HFFc6 (cell line): ENCODE data around the gene YLPM1. TPM values are rescaled to one million over a fixed set of nuclear protein-coding genes. Genes with fewer than 3 reads are reported as not detected.
A peak's percentile ranks its signal among the peaks of the same experiment; 100 is the strongest.

Experiments used
- DNase-seq: peaks from one replicate; pipeline ENCODE4 v3.0.0-alpha.2; 2018
- H3K27ac Mint-ChIP-seq: 2 replicates; pipeline ENCODE4 v1.8.0; 2020; ENCODE audit warnings: mild to moderate bottlenecking, mixed read lengths
- H3K27me3 Mint-ChIP-seq: 2 replicates; pipeline ENCODE4 v1.8.0; 2021; ENCODE audit warnings: mild to moderate bottlenecking, moderate library complexity, mixed read lengths; ENCODE audit not compliant: insufficient read depth
- H3K36me3 Mint-ChIP-seq: 2 replicates; pipeline ENCODE4 v1.8.0; 2021; ENCODE audit warnings: low read depth, mixed read lengths
- H3K4me1 Mint-ChIP-seq: 2 replicates; pipeline ENCODE4 v1.8.0; 2020; ENCODE audit warnings: low read depth, mixed read lengths
- H3K4me3 Mint-ChIP-seq: 2 replicates; pipeline ENCODE4 v1.8.0; 2020; ENCODE audit warnings: mild to moderate bottlenecking, moderate library complexity, mixed read lengths
- H3K9me3 Mint-ChIP-seq: 2 replicates; pipeline ENCODE4 v1.8.0; 2020; ENCODE audit warnings: mild to moderate bottlenecking, mixed read lengths
- total RNA-seq, 6 experiments: library from RNA; stranded (reverse); fragmentation: NEBNext Ultra II Directional; extraction: Animal tissue kit (Norgen Biotek cat#: 25700); gene quantifications; 2 replicates in 1 of 6; 3 replicates in 5 of 6; pipeline ENCODE4 v1.2.3, GENCODE V29; 2021
- TF ChIP-seq, protein P1 (sequence below): fragments of 200-600 bp; sonication (generic); IDR thresholded peaks from 2 replicates; pipeline ENCODE4 v1.5.0; 2021; ENCODE audit warnings: antibody characterized with exemption, mild to moderate bottlenecking

Gene YLPM1
- total RNA-seq, 6 experiments from 2014 or later, result 46.0 to 50.8 (median 48.6) TPM

- Mint-ChIP-seq H3K9me3 (no peaks in the 10 kb centered on the region; the same call in 1 of the 2 replicates), H3K4me3 (peak overlapping the region; percentile 67), H3K36me3 (peaks cover 26% of the 10 kb centered on the region), H3K27me3 (peaks cover 3% of the 10 kb centered on the region; the same call in 1 of the 2 replicates), H3K4me1 (peaks cover 41% of the 10 kb centered on the region), H3K27ac (peak overlapping the region; percentile 57)
- TF ChIP-seq, protein P1, sequence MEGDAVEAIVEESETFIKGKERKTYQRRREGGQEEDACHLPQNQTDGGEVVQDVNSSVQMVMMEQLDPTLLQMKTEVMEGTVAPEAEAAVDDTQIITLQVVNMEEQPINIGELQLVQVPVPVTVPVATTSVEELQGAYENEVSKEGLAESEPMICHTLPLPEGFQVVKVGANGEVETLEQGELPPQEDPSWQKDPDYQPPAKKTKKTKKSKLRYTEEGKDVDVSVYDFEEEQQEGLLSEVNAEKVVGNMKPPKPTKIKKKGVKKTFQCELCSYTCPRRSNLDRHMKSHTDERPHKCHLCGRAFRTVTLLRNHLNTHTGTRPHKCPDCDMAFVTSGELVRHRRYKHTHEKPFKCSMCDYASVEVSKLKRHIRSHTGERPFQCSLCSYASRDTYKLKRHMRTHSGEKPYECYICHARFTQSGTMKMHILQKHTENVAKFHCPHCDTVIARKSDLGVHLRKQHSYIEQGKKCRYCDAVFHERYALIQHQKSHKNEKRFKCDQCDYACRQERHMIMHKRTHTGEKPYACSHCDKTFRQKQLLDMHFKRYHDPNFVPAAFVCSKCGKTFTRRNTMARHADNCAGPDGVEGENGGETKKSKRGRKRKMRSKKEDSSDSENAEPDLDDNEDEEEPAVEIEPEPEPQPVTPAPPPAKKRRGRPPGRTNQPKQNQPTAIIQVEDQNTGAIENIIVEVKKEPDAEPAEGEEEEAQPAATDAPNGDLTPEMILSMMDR, result peak; percentile 72
- DNase-seq, result peak; percentile 11
Measured at GRCh38 chr14:74793506-74794155, 30.5 kb downstream of the YLPM1 start.

- Mint-ChIP-seq H3K4me1 (peaks cover 43% of the 10 kb centered on the region), H3K9me3 (no peaks in the 10 kb centered on the region; the same call in 1 of the 2 replicates), H3K27me3 (peaks cover 3% of the 10 kb centered on the region; the same call in 1 of the 2 replicates), H3K27ac (no peak overlapping the region; the same call in 1 of the 2 replicates), H3K4me3 (no peak overlapping the region), H3K36me3 (peaks cover 32% of the 10 kb centered on the region)
- no peak for DNase-seq
- TF ChIP-seq, protein P1, result no peak
Measured at GRCh38 chr14:74794947-74795346, 31.8 kb downstream of the YLPM1 start.

GRCh38 chr14:74799765-74800164, 36.6 kb downstream of the YLPM1 start:
- H3K4me1 Mint-ChIP-seq, result peaks cover 11% of the 10 kb centered on the region
- H3K36me3 Mint-ChIP-seq, result peaks cover 22% of the 10 kb centered on the region
- peaks cover 3% of the 10 kb centered on the region; the same call in 1 of the 2 replicates for H3K27me3 Mint-ChIP-seq
- no peaks in the 10 kb centered on the region for H3K9me3 Mint-ChIP-seq
- no peak overlapping the region for H3K27ac Mint-ChIP-seq
- no peak overlapping the region for H3K4me3 Mint-ChIP-seq
- TF ChIP-seq, protein P1, result no peak
- no peak for DNase-seq

GRCh38 chr14:74800780-74801179, 37.7 kb downstream of the YLPM1 start:
- Mint-ChIP-seq H3K27ac (no peak overlapping the region), H3K9me3 (no peaks in the 10 kb centered on the region), H3K4me3 (no peak overlapping the region), H3K27me3 (peaks cover 3% of the 10 kb centered on the region; the same call in 1 of the 2 replicates), H3K4me1 (0 out of 2 replicates have a peak, but pooled peaks cover 8% of the 10 kb centered on the region), H3K36me3 (peaks cover 22% of the 10 kb centered on the region)
- DNase-seq, result no peak
- TF ChIP-seq, protein P1, result no peak

DNA sequence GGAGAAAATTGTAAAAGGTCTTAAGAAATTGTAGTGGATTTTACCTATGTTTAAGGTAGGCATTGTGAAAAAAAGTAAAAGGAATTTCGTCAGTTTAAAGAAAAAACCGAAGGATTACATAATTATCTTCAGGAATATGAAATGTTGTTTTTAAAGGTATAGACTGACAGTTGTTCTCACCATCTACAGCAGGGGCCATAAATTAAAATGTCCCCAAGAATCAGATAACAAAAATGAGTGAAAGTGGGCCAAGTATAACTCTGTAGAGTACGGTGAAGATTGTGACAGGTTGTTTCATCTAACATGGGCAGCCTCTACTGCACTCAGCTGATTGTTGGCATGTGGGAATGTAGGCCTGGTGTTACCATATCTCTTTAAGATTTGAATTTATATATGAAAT, 38.3 kb downstream of the YLPM1 start:
- peaks cover 22% of the 10 kb centered on the region for H3K36me3 Mint-ChIP-seq
- no peak overlapping the region for H3K27ac Mint-ChIP-seq
- TF ChIP-seq, protein P1, result no peak
- no peak for DNase-seq
- no peaks in the 10 kb centered on the region for H3K9me3 Mint-ChIP-seq
- no peak overlapping the region for H3K4me3 Mint-ChIP-seq
- H3K4me1 Mint-ChIP-seq, result 0 out of 2 replicates have a peak, but pooled peaks cover 8% of the 10 kb centered on the region
- H3K27me3 Mint-ChIP-seq, result peaks cover 3% of the 10 kb centered on the region; the same call in 1 of the 2 replicates
